ENCODE measurements around the gene EIF4EBP2. TPM values are rescaled to one million over a fixed set of nuclear protein-coding genes. Genes with fewer than 3 reads are reported as not detected.

EIF4EBP2 gene
- total RNA-seq, 1 experiment from 2014 or later: 112 TPM

DNA sequence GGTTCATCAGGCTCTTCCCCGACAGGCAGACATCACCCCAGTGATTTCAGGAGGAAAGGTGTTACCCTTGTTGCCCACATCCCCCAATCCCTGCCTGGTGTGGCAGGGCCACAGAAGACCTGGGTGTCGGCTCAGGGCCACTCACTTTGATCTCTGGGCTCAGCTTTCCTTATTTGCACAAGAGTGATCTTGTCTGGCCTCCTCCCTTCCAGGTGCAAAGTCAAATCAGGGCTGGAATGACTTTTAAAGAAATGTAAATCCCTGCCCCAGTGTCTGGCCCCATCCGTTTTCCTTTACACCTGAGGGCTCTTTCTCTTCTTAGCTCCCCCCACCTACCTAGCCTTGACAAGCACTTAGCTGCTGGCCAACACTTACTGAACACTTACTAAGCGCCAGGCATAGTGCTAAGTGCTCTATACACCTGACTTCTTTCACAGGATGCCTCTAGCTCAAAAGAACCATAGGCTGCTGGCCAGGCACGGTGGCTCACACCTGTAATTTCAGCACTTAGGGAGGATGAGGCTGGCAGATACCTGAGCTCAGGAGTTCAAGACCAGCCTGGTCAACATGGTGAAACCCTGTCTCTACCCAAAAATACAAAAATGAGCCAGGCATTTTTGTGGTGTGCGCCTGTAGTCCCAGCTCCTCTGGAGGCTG, 38.5 kb downstream of the EIF4EBP2 start (continued):
- TF ChIP-seq, protein P1, sequence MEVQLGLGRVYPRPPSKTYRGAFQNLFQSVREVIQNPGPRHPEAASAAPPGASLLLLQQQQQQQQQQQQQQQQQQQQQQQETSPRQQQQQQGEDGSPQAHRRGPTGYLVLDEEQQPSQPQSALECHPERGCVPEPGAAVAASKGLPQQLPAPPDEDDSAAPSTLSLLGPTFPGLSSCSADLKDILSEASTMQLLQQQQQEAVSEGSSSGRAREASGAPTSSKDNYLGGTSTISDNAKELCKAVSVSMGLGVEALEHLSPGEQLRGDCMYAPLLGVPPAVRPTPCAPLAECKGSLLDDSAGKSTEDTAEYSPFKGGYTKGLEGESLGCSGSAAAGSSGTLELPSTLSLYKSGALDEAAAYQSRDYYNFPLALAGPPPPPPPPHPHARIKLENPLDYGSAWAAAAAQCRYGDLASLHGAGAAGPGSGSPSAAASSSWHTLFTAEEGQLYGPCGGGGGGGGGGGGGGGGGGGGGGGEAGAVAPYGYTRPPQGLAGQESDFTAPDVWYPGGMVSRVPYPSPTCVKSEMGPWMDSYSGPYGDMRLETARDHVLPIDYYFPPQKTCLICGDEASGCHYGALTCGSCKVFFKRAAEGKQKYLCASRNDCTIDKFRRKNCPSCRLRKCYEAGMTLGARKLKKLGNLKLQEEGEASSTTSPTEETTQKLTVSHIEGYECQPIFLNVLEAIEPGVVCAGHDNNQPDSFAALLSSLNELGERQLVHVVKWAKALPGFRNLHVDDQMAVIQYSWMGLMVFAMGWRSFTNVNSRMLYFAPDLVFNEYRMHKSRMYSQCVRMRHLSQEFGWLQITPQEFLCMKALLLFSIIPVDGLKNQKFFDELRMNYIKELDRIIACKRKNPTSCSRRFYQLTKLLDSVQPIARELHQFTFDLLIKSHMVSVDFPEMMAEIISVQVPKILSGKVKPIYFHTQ (CRISPR knock-in tag; IDR thresholded peaks at IDR 0.05): 0 out of 2 replicates have a peak, but pooled peaks have one; percentile 18
- TF ChIP-seq ZBTB21 (CRISPR knock-in tag; IDR thresholded peaks at IDR 0.05; ENCODE audit: borderline replicate concordance) (no peak), FOXK1 (CRISPR knock-in tag; IDR thresholded peaks at IDR 0.05) (0 out of 2 replicates have a peak, but pooled peaks have one; percentile 63), ZNF396 (CRISPR knock-in tag; IDR thresholded peaks at IDR 0.05; ENCODE audit: borderline replicate concordance) (no peak)
- TF ChIP-seq, protein P2, sequence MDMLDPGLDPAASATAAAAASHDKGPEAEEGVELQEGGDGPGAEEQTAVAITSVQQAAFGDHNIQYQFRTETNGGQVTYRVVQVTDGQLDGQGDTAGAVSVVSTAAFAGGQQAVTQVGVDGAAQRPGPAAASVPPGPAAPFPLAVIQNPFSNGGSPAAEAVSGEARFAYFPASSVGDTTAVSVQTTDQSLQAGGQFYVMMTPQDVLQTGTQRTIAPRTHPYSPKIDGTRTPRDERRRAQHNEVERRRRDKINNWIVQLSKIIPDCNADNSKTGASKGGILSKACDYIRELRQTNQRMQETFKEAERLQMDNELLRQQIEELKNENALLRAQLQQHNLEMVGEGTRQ (CRISPR knock-in tag; IDR thresholded peaks at IDR 0.05): 0 out of 2 replicates have a peak, but pooled peaks have one; percentile 20

DNA sequence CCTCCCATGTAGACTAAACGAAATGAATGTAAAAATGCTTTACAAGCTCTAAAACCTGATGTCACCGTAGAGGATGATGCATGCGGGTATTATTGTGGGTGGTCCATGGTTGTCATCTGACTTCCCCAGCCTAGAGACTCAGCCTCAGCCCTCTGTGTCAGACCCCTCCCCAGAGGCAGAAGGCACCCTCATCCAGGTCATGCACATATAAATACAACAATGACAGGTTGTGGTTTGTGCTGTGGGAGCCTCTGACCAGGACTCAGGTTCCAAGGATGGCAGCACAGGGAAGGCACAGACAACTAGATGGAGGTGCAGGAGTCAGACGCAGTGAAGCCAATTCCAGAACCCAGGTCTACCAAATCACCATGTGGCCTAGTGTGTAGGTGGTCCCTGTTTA, 40.8 kb downstream of the EIF4EBP2 start:
- Mint-ChIP-seq H3K27me3 (ENCODE audit: low read depth) (peaks cover 11% of the 10 kb centered on the region), H3K27ac (no peak overlapping the region), H3K36me3 (no peaks in the 10 kb centered on the region), H3K4me3 (no peak overlapping the region), H3K4me1 (peaks cover 62% of the 10 kb centered on the region), H3K9me3 (no peaks in the 10 kb centered on the region)
- DNase-seq (ENCODE audit: low spot score): no peak
- no peak for ATAC-seq
- TF ChIP-seq SMAD4 (CRISPR knock-in tag; IDR thresholded peaks at IDR 0.05): no peak
- POLR2A ChIA-PET: no interaction called here
- CTCF ChIA-PET: interaction anchor here (1.1 to 1.5 kb wide), 3 partner anchors 10 to 65 kb away, joined by 4 to 8 read pairs (median 5); no protein-coding TSS in a partner anchor

DNA sequence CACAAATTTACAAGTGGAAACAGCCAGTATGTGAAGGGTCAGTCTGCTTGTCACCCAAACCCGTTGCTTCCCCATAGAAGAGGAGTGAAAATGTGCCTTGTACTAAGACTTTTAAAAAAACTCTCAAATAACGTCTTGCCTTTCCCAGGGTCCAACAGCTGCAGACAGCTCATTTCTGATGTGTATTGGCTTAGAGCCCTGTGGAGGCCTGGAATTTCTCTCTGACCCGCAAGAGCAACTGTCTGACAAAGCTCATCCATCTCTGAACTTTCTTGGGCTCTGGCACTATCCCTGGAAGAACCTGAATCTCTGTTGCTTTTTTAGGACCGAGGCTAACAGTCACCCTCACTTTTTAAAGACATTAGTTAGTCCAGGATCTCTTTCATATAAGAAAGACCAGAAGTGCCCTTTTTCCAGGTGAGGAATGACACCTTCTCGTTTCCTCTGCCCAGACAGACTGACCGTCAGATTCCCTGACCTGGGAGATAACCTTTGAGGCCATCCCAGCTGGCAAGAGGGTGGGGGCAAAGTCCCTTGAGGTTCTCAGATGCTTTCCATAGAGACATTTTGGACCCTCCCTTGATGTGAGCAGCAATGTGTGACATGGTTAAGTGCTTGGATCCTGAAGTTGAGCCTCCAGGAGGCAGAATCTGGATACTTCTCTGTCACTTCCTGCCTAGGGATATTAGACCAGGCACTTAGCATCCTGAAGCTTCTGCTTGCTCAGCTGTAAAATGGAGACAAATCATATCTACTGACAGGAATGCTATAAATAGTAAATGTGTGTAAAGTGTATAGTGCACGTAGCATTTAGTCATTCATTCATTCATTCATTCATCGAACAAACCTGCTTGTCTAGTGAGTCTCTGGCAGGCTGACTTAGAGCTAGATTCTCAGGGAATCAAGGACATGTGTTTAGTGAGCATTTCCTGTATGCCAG, 42.0 kb downstream of the EIF4EBP2 start:
- H3K9me3 Mint-ChIP-seq: no peaks in the 10 kb centered on the region
- ChIA-PET CTCF (interaction anchor here (0.6 to 3.2 kb wide), 9 partner anchors 8 to 224 kb away, joined by 3 to 15 read pairs (median 6); no protein-coding TSS in a partner anchor), POLR2A (interaction anchor here (1.4 kb wide), 1 partner anchor 9 kb away, joined by 4 read pairs; no protein-coding TSS in a partner anchor)
- H3K4me3 Mint-ChIP-seq: no peak overlapping the region
- no peak for TF ChIP-seq HMGA2 (CRISPR knock-in tag; IDR thresholded peaks at IDR 0.05)
- no peak for DNase-seq (ENCODE audit: low spot score)
- H3K4me1 Mint-ChIP-seq: peaks cover 61% of the 10 kb centered on the region
- no peak overlapping the region for H3K27ac Mint-ChIP-seq
- no peaks in the 10 kb centered on the region for H3K36me3 Mint-ChIP-seq
- H3K27me3 Mint-ChIP-seq (ENCODE audit: low read depth): peaks cover under 1% of the 10 kb centered on the region
- peak; percentile 4; the same call in 1 of the 2 replicates for ATAC-seq

DNA sequence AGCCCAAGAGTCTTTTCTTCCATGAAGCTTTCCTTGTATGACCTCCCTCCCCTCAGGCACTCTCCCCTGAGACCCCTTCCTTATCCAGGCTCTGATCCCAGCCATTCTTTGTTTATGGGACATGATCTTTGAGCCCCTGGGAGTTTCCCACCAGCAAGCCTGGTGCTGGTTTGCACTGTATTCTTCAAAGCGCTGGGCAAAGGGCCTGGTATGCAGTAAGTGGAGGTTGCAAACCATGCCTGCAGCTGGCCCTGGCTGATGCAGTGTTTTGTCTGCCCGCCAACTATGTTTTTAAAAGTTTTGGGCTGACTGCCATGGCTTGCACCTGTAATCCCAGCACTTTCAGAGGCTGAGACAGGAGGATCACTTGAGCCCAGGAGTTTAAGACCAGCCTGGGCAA, 44.3 kb downstream of the EIF4EBP2 start:
- ChIA-PET POLR2A (no interaction called here), CTCF (interaction anchor here (1.1 to 3.2 kb wide), 3 partner anchors 8 to 17 kb away, joined by 7 to 15 read pairs (median 14); no protein-coding TSS in a partner anchor)
- no peaks in the 10 kb centered on the region for H3K36me3 Mint-ChIP-seq
- H3K9me3 Mint-ChIP-seq: no peaks in the 10 kb centered on the region
- no peak overlapping the region for H3K27ac Mint-ChIP-seq
- ATAC-seq: no peak
- H3K27me3 Mint-ChIP-seq (ENCODE audit: low read depth): no peaks in the 10 kb centered on the region; the same call in none of the 2 replicates
- H3K4me1 Mint-ChIP-seq: peaks cover 50% of the 10 kb centered on the region
- no peak overlapping the region for H3K4me3 Mint-ChIP-seq
- no peak for DNase-seq (ENCODE audit: low spot score)
- TF ChIP-seq SMAD3 (CRISPR knock-in tag; IDR thresholded peaks at IDR 0.05; ENCODE audit: borderline replicate concordance) (no peak), FOXK1 (CRISPR knock-in tag; IDR thresholded peaks at IDR 0.05) (no peak)
- TF ChIP-seq, protein P3, sequence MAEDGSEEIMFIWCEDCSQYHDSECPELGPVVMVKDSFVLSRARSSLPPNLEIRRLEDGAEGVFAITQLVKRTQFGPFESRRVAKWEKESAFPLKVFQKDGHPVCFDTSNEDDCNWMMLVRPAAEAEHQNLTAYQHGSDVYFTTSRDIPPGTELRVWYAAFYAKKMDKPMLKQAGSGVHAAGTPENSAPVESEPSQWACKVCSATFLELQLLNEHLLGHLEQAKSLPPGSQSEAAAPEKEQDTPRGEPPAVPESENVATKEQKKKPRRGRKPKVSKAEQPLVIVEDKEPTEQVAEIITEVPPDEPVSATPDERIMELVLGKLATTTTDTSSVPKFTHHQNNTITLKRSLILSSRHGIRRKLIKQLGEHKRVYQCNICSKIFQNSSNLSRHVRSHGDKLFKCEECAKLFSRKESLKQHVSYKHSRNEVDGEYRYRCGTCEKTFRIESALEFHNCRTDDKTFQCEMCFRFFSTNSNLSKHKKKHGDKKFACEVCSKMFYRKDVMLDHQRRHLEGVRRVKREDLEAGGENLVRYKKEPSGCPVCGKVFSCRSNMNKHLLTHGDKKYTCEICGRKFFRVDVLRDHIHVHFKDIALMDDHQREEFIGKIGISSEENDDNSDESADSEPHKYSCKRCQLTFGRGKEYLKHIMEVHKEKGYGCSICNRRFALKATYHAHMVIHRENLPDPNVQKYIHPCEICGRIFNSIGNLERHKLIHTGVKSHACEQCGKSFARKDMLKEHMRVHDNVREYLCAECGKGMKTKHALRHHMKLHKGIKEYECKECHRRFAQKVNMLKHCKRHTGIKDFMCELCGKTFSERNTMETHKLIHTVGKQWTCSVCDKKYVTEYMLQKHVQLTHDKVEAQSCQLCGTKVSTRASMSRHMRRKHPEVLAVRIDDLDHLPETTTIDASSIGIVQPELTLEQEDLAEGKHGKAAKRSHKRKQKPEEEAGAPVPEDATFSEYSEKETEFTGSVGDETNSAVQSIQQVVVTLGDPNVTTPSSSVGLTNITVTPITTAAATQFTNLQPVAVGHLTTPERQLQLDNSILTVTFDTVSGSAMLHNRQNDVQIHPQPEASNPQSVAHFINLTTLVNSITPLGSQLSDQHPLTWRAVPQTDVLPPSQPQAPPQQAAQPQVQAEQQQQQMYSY (CRISPR knock-in tag; IDR thresholded peaks at IDR 0.05): no peak
- TF ChIP-seq, protein P4, sequence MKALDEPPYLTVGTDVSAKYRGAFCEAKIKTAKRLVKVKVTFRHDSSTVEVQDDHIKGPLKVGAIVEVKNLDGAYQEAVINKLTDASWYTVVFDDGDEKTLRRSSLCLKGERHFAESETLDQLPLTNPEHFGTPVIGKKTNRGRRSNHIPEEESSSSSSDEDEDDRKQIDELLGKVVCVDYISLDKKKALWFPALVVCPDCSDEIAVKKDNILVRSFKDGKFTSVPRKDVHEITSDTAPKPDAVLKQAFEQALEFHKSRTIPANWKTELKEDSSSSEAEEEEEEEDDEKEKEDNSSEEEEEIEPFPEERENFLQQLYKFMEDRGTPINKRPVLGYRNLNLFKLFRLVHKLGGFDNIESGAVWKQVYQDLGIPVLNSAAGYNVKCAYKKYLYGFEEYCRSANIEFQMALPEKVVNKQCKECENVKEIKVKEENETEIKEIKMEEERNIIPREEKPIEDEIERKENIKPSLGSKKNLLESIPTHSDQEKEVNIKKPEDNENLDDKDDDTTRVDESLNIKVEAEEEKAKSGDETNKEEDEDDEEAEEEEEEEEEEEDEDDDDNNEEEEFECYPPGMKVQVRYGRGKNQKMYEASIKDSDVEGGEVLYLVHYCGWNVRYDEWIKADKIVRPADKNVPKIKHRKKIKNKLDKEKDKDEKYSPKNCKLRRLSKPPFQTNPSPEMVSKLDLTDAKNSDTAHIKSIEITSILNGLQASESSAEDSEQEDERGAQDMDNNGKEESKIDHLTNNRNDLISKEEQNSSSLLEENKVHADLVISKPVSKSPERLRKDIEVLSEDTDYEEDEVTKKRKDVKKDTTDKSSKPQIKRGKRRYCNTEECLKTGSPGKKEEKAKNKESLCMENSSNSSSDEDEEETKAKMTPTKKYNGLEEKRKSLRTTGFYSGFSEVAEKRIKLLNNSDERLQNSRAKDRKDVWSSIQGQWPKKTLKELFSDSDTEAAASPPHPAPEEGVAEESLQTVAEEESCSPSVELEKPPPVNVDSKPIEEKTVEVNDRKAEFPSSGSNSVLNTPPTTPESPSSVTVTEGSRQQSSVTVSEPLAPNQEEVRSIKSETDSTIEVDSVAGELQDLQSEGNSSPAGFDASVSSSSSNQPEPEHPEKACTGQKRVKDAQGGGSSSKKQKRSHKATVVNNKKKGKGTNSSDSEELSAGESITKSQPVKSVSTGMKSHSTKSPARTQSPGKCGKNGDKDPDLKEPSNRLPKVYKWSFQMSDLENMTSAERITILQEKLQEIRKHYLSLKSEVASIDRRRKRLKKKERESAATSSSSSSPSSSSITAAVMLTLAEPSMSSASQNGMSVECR (CRISPR knock-in tag; IDR thresholded peaks at IDR 0.05; ENCODE audit: borderline replicate concordance): no peak
- TF ChIP-seq, protein P5, sequence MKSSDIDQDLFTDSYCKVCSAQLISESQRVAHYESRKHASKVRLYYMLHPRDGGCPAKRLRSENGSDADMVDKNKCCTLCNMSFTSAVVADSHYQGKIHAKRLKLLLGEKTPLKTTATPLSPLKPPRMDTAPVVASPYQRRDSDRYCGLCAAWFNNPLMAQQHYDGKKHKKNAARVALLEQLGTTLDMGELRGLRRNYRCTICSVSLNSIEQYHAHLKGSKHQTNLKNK (CRISPR knock-in tag; IDR thresholded peaks at IDR 0.05): no peak
